Astrocyte of the hippocampus (primary cell): ENCODE data around the gene ETDC.
A peak's percentile ranks its signal among the peaks of the same experiment; 100 is the strongest.

Experiments used
- DNase-seq: peaks from one replicate; pipeline ENCODE4 v3.0.0; 2011; ENCODE audit warnings: low read depth, low spot score

ETDC gene

DNA sequence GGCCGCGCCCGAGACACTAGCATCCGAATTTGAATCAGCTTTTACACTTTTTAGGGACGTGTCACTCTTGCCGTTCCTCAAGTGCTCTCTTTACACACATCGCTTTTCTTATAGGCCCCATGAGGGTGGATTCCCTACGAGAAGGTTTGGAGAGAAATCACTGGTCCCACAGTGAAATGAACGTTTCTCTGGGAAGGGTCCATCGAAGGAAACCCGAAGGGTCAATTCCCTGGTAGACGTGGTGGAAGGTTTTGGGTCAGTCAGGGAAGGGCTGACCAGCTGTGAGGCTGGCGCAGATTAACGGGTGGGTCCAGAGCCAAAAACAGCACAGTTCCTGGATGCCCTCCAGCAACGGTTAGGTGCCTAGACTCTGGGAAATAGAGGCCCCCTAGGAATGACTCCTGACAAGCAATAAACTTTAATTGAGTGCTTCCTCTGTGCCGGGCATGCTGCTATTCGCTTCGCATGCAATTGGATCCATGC, 35.9 kb downstream of the ETDC start:
- peak; percentile 52 for DNase-seq

DNA sequence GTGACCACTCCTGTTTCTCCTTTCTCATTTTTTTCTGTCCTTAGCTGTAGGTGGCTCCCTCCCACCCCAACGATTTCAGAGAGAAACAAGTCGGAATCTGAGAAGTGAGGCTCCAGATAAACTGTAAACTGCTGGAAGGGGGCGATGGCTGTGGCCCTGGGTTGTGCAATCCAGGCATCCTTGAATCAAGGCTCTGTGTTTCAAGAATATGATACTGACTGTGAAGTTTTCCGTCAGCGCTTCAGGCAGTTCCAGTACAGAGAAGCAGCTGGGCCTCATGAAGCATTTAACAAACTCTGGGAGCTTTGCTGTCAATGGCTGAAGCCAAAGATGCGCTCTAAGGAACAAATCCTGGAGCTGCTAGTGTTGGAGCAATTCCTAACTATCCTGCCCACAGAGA, 37.7 kb downstream of the ETDC start:
- no peak for DNase-seq

DNA sequence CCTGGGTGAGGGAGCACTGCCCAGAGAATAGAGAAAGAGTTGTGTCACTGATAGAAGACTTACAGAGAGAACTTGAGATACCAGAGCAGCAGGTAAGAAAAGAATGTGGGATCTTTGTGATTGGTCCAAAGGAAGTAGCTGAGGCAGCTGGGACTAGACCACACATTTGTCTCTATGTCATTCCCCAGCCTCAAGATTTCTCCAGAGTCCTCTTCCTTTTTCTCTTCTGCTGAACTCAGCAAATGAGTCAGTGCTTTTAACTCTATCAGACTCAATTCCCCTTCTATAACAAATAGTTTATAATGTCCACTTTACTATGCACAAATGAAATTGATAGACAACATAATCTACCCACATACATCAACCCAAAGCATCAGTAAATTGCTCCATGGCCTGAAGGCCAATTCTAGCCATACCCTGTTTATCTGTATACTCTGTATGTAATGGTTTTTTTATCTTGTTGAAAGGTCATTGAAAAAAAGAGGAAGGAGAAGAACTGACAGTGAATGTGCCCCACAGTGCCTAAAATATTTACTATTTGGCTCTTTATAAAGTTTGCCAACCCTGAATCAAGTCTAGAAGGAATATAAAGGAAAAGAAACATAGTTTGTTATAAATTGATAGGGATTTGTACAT, 38.2 kb downstream of the ETDC start:
- DNase-seq, result no peak

DNA sequence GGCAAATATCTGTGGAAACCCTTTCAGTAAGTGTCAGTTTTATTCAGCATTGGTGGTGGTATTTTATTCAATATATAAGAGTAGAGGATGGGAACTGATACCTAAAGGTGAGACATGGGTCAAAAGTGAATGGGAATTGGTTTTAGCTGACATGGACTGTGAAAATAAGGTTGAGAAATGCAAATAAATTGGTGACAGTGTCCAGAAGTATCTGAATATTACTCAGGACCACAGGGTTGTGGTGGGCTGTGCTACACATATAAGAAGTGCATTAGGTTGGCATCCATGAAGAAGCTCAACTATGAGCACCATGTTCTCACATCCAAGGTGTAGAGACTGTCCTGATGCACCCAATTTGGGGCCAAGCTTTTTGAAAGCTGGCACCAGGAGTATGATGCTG, 45.0 kb downstream of the ETDC start:
- no peak for DNase-seq
